ENCODE measurements around the gene NMT1.

NMT1 gene

DNA sequence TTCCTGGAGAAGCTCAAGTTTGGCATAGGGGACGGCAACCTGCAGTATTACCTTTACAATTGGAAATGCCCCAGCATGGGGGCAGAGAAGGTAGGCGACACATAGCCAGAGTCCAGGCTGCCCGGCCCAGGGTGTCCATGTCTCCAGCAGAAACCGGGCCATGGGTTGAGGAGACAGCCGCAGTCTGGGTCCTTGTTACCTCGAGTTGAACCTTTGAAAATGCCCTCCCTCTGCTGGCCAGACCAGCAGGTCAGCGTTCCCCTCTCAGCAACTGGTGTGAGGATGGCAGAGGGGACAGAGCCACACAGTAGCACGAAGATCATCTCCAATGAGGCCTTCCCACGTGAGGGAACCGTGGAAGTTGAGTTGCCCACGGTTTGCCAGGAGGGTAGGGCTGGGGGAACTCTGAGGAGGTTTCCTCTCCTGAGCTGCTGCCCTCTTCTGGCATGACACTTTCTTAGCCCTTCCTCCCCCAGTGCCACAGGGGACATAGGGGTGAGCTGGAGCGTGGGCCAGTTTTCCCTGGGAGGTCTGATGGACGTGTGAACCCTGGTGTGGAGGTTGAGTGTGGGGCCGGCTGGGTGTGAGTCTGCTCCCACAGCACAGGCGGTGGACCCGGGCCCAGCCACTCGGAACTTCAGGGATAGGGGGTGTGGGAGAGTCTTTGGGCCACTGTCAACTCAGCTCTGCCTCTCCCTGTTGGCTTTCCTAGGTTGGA, 43.9 kb downstream of the NMT1 start:
- DNase-seq (ENCODE audit: low read depth): no peak

- DNase-seq (ENCODE audit: low read depth): no peak
Observed at GRCh38 chr17:45106096-45106495, 45.0 kb downstream of the NMT1 start.

- DNase-seq (ENCODE audit: low read depth): no peak
Observed at GRCh38 chr17:45106582-45106981, 45.5 kb downstream of the NMT1 start.

DNA sequence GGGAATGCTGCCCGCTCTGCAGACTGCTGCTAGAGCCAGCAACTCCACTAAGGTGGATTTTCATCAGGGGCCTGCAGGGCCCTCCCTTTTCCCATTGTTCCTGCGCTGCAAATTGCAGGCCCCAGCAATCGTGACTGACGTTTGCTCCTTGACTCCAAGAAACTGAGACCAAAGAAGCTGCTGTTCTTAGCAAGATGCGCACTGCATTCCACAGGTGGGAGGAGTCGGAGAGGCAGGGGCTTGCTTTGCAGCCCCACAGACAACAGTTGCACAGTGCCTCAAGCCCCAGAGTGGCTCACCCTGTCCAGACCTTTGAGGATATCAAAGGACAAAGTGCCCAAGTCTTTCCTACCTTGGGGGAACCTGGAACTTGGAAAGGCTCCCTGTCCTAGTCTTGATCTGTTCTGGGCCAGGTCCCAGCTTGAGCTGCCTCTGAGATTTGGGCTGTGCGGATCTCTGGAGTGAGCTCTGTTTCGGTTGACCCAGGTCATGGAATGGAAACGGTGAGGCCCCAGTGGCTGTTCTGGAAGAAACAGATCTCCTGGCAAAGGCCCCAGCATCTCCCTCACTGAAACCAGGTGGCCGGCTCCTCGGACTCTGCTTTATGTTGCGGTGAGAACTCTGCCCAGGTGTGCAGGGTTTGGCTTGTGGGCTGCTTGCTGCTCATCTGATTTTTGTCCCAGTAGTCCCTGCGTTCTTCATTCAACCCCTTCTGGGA, 46.3 kb downstream of the NMT1 start:
- no peak for DNase-seq (ENCODE audit: low read depth)

DNA sequence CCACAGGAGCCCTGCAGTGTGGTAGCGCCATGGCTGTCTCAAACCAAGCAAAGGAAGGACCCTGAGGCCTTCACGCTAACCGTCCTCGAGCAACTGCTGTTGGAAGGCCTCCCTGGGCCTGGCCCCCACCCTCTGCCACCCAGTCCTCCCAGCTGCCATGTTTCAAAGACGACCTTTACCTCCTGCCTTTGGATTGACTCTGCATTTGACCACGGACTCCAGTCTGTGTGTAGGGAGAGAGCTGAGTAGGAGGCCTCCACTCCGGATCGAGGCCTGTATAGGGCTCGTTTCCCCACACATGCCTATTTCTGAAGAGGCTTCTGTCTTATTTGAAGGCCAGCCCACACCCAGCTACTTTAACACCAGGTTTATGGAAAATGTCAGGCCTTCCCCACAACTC, 46.9 kb downstream of the NMT1 start:
- no peak for DNase-seq (ENCODE audit: low read depth)

DNA sequence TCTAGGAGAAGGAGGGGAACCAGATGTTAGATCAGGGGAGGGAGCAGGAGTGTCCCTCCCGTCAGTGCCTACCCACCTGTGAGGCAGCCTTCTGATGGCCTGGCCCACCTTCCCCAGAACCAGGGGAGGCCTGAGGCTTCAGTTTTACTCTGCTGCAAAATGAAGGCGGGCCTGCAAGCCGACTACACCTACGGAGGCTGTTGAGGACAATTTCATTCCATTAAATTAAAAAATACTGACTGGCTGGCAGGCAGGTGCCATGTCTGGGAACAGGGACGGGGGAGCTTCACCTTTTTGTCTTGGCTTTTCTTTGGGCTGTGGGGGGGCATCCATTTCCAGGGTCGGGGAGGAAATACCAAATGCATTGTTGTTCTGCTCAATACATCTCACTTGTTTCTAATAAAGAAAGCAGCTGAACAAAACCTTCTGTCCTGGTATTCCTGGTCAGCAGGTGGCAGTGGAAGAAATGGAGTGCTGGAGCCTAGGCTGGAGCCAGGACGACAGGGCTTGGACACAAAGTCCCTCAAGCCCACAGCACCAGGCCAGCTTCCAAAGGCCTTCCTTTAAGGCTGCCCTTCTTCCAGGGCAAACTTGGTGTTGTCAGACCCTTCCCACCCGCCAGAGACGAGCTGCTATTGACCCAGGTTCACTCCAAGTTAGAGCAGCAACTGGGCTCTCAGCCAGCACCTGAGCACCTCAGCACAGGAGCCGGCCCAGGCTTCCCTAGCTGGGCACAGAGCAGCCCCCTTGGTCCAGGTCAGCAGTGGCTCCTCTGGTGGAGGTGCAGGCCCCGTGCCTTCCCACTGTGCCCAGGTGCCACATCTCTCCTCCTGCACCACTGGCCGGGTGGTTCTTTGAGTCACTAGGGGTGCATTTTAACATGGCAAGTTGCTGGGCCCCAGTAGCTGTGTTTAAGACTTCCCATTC, 47.7 kb downstream of the NMT1 start:
- DNase-seq (ENCODE audit: low read depth): no peak

- DNase-seq (ENCODE audit: low read depth): no peak
Observed at GRCh38 chr17:45110676-45111611, 49.8 kb downstream of the NMT1 start.

DNA sequence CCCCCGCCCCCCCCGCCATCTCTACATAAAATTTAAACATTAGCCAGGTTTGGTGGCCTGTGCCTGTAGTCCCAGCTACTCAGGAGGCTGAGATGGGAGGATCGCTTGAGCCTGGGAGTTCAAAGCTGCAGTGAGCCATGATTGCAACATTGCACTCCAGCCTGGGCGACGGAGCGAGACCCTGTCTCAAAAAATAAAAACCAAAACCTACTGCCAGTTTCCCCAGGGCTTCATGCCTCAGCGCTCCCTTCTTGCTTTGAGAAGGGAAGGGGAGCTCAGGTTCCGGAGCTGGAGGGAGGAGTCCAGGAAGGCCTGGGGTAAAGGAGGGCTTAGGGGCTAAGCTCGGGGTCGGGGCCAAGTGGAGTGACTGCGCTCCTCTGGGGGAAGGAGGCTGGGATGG, 50.7 kb downstream of the NMT1 start:
- DNase-seq (ENCODE audit: low read depth): no peak

GRCh38 chr17:45112559-45113423, 51.7 kb downstream of the NMT1 start:
- DNase-seq (ENCODE audit: low read depth): no peak

DNA sequence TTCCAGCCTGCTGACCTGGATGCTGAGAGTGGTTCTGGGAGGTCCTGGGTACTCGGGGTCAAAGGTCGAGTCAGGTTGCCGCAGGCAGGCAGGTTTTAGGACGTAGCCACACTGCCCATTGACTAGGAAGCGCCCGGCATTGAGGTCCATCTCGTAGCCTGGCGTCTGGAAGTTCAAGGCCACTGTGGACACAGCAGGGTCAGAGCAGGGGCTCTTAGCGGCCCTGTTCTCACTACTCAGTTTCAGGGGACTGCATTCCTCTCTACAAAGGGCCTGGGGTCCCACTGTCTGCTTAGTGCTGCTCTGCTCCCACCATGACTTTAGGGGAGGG, 52.3 kb downstream of the NMT1 start:
- no peak for DNase-seq (ENCODE audit: low read depth)

- no peak for DNase-seq (ENCODE audit: low read depth)
Observed at GRCh38 chr17:45114117-45114932, 53.2 kb downstream of the NMT1 start.

DNA sequence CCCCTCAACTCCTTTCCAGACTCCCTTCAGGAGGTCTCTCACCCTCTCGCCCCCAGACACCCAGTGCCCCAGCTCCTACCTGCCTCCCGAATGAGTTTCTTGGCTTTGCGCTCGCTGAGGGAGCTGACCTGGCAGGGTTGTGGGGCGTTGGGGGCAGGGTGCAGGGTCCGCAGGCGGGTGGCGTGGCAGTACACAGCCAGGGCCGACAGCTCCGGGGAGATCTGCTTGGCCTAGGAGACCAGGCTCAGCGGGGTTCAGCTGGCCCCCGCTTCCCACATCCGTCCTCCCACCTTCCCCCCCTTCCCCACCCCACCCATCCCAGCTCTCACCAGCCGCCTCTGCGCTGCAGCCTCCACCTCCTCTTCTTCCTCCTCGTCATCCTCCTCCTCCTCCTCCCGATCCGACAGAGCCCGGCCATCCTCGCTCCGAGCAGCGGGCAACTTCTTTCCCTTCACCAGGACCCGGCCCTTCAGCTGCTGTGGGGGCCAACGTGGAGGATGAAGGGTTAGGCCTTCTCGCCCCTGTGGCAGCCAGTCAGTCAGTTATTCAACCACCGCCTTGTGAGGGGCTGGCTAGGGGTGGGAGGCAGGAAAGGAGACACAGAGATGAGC, 54.0 kb downstream of the NMT1 start:
- no peak for DNase-seq (ENCODE audit: low read depth)

GRCh38 chr17:45115871-45116270, 54.8 kb downstream of the NMT1 start:
- no peak for DNase-seq (ENCODE audit: low read depth)

DNA sequence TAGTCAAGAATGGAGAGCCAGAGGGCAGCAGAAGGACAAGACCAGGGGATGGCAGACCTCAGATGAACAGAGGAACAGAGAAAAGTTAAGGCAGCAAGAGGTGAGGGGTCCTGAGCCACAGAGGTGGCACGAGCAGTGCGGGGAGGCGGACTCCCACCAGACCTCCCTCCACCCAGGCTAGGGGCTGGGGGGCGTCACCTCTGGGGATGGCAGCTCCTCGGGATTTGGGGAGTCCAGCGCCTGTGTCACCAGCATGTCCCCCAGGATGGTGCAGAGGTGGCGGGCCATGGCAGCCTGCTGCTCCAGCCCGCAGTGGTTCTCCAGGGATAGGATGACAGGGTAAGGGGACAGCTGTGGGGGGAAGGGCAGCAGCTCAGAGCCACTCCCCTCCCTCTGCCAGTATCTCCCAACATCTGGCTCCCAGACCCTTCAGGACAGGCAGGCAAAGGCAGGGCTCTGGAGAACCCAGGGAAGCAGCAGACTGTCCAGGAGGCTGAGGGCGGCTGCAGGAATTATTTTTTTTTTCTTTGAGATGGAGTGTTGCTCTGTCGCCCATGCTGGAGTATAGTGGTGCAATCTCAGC, 55.4 kb downstream of the NMT1 start:
- DNase-seq (ENCODE audit: low read depth): no peak

- no peak for DNase-seq (ENCODE audit: low read depth)
Observed at GRCh38 chr17:45117334-45117733, 56.2 kb downstream of the NMT1 start.

GRCh38 chr17:45117848-45118646, 56.9 kb downstream of the NMT1 start:
- no peak for DNase-seq (ENCODE audit: low read depth)

DNA sequence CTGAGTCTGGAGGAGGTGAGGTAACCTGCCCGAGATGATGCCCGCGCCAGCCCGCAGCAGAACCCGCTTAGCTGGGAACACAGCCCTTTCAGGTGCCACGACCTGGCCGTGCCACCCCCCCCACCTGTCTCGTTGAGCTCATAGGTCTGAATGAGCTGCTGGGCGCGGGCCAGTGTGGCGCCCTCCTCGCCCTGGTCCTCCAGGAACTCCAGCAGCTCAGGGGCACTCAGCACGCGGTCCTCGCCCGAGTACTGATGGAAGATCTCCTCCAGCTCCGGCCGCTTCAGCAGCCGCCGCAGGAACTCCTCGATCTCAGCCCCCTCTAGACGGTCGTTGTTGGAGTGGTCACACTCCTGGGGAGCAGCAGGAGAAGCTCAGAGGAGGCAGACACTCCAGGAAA, 57.6 kb downstream of the NMT1 start:
- no peak for DNase-seq (ENCODE audit: low read depth)

- no peak for DNase-seq (ENCODE audit: low read depth)
Observed at GRCh38 chr17:45119964-45120363, 58.8 kb downstream of the NMT1 start.

All from activated T-helper 1 cell treated with Interleukin-2 at 50 U/mL for 16 hours (primary cell).